ENCODE data around the gene ASB4. TPM values are rescaled to one million over a fixed set of nuclear protein-coding genes. Genes with fewer than 3 reads are reported as not detected.
A peak's percentile ranks its signal among the peaks of the same experiment; 100 is the strongest.

The ASB4 gene
- total RNA-seq, 1 donor from 2014 or later = 6.3 TPM

- no peaks in the 10 kb centered on the region for H3K36me3 ChIP-seq
- no peaks in the 10 kb centered on the region for H3K4me1 ChIP-seq
- no peak overlapping the region for H3K4me3 ChIP-seq
- intact Hi-C loops (cut with micrococcal nuclease) = no loop called here
- no peak overlapping the region for H3K27ac ChIP-seq (replicated peaks)
- H3K27me3 ChIP-seq (ENCODE audit: low read depth) = no peaks in the 10 kb centered on the region
- no peak for DNase-seq
- no peaks in the 10 kb centered on the region for H3K9me3 ChIP-seq (replicated peaks)
- TF ChIP-seq, protein P1, sequence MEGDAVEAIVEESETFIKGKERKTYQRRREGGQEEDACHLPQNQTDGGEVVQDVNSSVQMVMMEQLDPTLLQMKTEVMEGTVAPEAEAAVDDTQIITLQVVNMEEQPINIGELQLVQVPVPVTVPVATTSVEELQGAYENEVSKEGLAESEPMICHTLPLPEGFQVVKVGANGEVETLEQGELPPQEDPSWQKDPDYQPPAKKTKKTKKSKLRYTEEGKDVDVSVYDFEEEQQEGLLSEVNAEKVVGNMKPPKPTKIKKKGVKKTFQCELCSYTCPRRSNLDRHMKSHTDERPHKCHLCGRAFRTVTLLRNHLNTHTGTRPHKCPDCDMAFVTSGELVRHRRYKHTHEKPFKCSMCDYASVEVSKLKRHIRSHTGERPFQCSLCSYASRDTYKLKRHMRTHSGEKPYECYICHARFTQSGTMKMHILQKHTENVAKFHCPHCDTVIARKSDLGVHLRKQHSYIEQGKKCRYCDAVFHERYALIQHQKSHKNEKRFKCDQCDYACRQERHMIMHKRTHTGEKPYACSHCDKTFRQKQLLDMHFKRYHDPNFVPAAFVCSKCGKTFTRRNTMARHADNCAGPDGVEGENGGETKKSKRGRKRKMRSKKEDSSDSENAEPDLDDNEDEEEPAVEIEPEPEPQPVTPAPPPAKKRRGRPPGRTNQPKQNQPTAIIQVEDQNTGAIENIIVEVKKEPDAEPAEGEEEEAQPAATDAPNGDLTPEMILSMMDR (IDR thresholded peaks at IDR 0.05; ENCODE audit: borderline replicate concordance) = no peak
Measured at GRCh38 chr7:95520136-95520535, 34.4 kb downstream of the ASB4 start.

GRCh38 chr7:95525503-95525902 is 39.8 kb downstream of the ASB4 start:
- H3K4me1 ChIP-seq = peaks cover 13% of the 10 kb centered on the region
- H3K9me3 ChIP-seq (replicated peaks) = no peaks in the 10 kb centered on the region
- H3K27me3 ChIP-seq (ENCODE audit: low read depth) = no peaks in the 10 kb centered on the region
- DNase-seq = no peak
- no peak overlapping the region for H3K4me3 ChIP-seq
- intact Hi-C loops (cut with micrococcal nuclease) = loop anchor here (5.0 kb wide), 1 partner anchor 162 kb away; no protein-coding TSS in a partner anchor
- TF ChIP-seq, protein P1 (IDR thresholded peaks at IDR 0.05; ENCODE audit: borderline replicate concordance) = no peak
- no peaks in the 10 kb centered on the region for H3K36me3 ChIP-seq
- peak overlapping the region; percentile 9 for H3K27ac ChIP-seq (replicated peaks)

- peaks cover 13% of the 10 kb centered on the region for H3K4me1 ChIP-seq
- H3K4me3 ChIP-seq = no peak overlapping the region
- TF ChIP-seq, protein P1 (IDR thresholded peaks at IDR 0.05; ENCODE audit: borderline replicate concordance) = no peak
- DNase-seq = no peak
- no peaks in the 10 kb centered on the region for H3K9me3 ChIP-seq (replicated peaks)
- peak overlapping the region; percentile 9 for H3K27ac ChIP-seq (replicated peaks)
- H3K36me3 ChIP-seq = no peaks in the 10 kb centered on the region
- no peaks in the 10 kb centered on the region for H3K27me3 ChIP-seq (ENCODE audit: low read depth)
- intact Hi-C loops (cut with micrococcal nuclease) = loop anchor here (5.0 kb wide), 1 partner anchor 161 kb away; no protein-coding TSS in a partner anchor
Measured at GRCh38 chr7:95526128-95526738, 40.5 kb downstream of the ASB4 start.

GRCh38 chr7:95527033-95527775 is 41.5 kb downstream of the ASB4 start:
- H3K9me3 ChIP-seq (replicated peaks) = no peaks in the 10 kb centered on the region
- H3K36me3 ChIP-seq = no peaks in the 10 kb centered on the region
- DNase-seq = no peak
- intact Hi-C loops (cut with micrococcal nuclease) = loop anchor here (5.0 kb wide), 1 partner anchor 160 kb away; no protein-coding TSS in a partner anchor
- H3K27me3 ChIP-seq (ENCODE audit: low read depth) = no peaks in the 10 kb centered on the region
- H3K4me1 ChIP-seq = peaks cover 13% of the 10 kb centered on the region
- no peak overlapping the region for H3K4me3 ChIP-seq
- no peak overlapping the region for H3K27ac ChIP-seq (replicated peaks)
- TF ChIP-seq, protein P1 (IDR thresholded peaks at IDR 0.05; ENCODE audit: borderline replicate concordance) = peak; percentile 94

DNA sequence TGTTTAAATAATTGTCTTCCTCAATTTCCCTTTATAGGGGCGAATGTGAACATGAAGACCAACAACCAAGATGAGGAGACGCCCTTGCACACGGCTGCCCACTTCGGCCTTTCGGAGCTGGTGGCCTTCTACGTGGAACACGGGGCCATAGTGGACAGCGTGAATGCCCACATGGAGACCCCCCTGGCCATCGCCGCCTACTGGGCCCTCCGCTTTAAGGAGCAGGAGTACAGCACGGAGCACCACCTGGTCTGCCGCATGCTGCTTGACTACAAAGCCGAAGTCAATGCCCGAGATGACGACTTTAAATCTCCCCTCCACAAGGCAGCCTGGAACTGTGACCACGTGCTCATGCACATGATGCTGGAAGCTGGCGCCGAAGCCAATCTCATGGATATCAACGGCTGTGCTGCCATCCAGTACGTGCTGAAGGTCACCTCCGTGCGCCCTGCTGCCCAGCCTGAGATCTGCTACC is 42.1 kb downstream of the ASB4 start:
- Histone ChIP-seq H3K4me1 (peaks cover 13% of the 10 kb centered on the region), H3K9me3 (replicated peaks) (no peaks in the 10 kb centered on the region), H3K4me3 (no peak overlapping the region), H3K27me3 (ENCODE audit: low read depth) (no peaks in the 10 kb centered on the region), H3K27ac (replicated peaks) (no peak overlapping the region), H3K36me3 (no peaks in the 10 kb centered on the region)
- DNase-seq = no peak
- TF ChIP-seq, protein P1 (IDR thresholded peaks at IDR 0.05; ENCODE audit: borderline replicate concordance) = no peak
- intact Hi-C loops (cut with micrococcal nuclease) = loop anchor here (5.0 kb wide), 1 partner anchor 159 kb away; no protein-coding TSS in a partner anchor

Measured in left ventricle myocardium inferior (tissue), 1 donor.